Neural crest cell (in vitro differentiated cells): Measurements from ENCODE around the gene NR2C2. TPM values are rescaled to one million over a fixed set of nuclear protein-coding genes. Genes with fewer than 3 reads are reported as not detected.
A peak's percentile ranks its signal among the peaks of the same experiment; 100 is the strongest.

Experiments
- DNase-seq: peaks from one replicate; pipeline ENCODE4 v3.0.0; 2021; ENCODE audit warnings: low read depth, mixed read lengths, low spot score
- H3K27ac Mint-ChIP-seq: one replicate; pipeline ENCODE4 v1.8.0; 2021; ENCODE audit warnings: mild to moderate bottlenecking, mixed read lengths; ENCODE audit not compliant: unreplicated experiment
- H3K27me3 Mint-ChIP-seq: 2 replicates; pipeline ENCODE4 v1.8.0; 2021; ENCODE audit warnings: low read depth, mild to moderate bottlenecking, mixed read lengths
- H3K36me3 Mint-ChIP-seq: 2 replicates; pipeline ENCODE4 v1.8.0; 2021; ENCODE audit warnings: low read depth, mild to moderate bottlenecking, mixed read lengths
- H3K4me1 Mint-ChIP-seq: 2 replicates; pipeline ENCODE4 v1.8.0; 2021; ENCODE audit warnings: mixed read lengths
- H3K4me3 Mint-ChIP-seq: one replicate; pipeline ENCODE4 v1.8.0; 2021; ENCODE audit warnings: mild to moderate bottlenecking, mixed read lengths
- H3K9me3 Mint-ChIP-seq: 2 replicates; pipeline ENCODE4 v1.8.0; 2021; ENCODE audit warnings: mixed read lengths
- total RNA-seq: library from RNA; stranded (reverse); gene quantifications from 2 replicates; pipeline ENCODE4 v1.2.1, GENCODE V29; 2021
- TF ChIP-seq, protein P1 (sequence below): fragments of 200-600 bp; sonication (generic); conservative IDR thresholded peaks from 2 replicates; pipeline ENCODE4 v1.5.0; 2021; ENCODE audit warnings: antibody characterized with exemption, mild to moderate bottlenecking

NR2C2 gene
- total RNA-seq, 1 donor from 2014 or later, result 34.4 TPM

DNA sequence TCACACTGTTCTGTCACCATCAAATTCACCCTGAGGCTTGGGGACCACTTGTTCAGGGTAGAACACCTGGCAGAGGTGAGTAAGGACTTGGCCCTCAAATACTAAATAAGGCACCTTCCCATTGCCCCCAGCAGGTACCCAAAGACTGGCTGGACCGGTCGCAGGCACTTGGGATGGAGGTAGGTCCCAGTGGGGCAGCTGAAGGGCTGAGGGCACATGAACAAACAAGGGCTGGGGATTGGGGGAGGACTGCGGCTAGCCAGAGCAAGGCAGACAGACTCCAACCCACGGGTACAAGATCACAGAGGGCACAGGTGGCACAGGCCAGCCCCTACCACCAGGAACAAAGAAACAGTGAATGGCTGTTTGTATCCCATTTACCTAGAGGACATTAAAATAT is 115.9 kb downstream of the NR2C2 start:
- Mint-ChIP-seq H3K27ac (no peak overlapping the region), H3K4me3 (peak overlapping the region; percentile 97), H3K27me3 (no peaks in the 10 kb centered on the region), H3K4me1 (peaks cover 30% of the 10 kb centered on the region), H3K36me3 (peaks cover 28% of the 10 kb centered on the region), H3K9me3 (no peaks in the 10 kb centered on the region)
- no peak for DNase-seq
- TF ChIP-seq, protein P1, sequence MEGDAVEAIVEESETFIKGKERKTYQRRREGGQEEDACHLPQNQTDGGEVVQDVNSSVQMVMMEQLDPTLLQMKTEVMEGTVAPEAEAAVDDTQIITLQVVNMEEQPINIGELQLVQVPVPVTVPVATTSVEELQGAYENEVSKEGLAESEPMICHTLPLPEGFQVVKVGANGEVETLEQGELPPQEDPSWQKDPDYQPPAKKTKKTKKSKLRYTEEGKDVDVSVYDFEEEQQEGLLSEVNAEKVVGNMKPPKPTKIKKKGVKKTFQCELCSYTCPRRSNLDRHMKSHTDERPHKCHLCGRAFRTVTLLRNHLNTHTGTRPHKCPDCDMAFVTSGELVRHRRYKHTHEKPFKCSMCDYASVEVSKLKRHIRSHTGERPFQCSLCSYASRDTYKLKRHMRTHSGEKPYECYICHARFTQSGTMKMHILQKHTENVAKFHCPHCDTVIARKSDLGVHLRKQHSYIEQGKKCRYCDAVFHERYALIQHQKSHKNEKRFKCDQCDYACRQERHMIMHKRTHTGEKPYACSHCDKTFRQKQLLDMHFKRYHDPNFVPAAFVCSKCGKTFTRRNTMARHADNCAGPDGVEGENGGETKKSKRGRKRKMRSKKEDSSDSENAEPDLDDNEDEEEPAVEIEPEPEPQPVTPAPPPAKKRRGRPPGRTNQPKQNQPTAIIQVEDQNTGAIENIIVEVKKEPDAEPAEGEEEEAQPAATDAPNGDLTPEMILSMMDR, result no peak

DNA sequence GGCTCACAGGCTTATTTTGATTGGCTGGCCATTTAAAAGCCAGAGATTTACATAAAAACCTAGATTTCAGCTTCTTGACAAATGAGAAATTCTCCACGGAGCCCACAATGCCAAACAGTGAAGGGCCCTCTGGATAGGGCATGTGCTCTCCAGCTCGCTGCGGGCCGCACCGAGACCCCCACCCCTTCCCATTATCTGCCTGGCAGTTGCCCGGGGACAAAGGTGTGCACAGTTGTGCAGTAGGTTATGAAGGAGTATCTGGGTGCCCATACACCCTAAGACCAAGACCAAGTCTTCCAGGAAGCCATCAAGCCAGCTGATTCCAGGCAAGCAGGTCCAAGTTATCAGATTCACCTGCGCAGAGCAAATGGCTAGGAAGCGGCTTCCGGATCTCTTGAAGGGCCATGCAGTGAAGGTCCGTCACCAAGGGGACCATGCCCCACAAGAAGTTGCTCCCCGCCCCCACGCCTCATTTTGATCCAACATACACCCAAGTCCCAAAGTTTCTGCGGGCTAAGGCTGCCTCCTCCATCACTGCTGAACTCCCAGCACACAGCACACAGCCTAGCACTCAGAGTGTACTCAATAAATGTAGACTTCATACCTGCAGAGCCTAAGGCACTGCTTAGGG is 116.4 kb downstream of the NR2C2 start:
- TF ChIP-seq, protein P1, result no peak
- H3K4me1 Mint-ChIP-seq, result peaks cover 30% of the 10 kb centered on the region
- no peak for DNase-seq

DNA sequence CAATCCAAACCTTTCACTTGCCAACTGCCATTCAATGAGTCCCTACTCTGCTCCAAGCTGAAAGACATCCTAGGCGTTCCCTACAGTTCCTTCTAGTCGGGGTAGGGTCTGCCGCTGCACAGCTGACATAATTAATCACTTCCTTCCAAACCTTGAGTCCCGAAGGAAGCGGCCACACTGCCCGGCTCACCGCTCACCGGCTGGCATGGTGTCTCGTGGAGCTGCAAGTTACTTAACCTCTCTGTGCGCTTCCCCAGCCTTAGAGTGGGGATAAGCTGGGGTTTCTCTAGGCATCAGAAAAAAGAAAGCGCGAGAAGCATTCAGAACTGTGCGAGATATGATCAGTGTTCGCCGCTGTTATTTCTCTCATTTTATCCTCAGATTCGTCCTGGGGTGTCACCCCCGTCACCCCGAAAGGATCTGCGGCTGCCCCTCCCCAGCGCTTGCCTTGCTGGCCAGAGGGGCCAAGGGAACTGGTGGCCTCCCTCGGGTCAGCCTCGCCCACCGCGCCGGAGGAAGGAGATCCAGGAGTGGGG is 117.0 kb downstream of the NR2C2 start:
- H3K4me1 Mint-ChIP-seq, result peaks cover 30% of the 10 kb centered on the region
- peak overlapping the region; percentile 81 for H3K27ac Mint-ChIP-seq
- H3K27me3 Mint-ChIP-seq, result no peaks in the 10 kb centered on the region
- TF ChIP-seq, protein P1, result no peak
- no peaks in the 10 kb centered on the region for H3K9me3 Mint-ChIP-seq
- DNase-seq, result no peak
- H3K4me3 Mint-ChIP-seq, result peak overlapping the region; percentile 97
- H3K36me3 Mint-ChIP-seq, result peaks cover 23% of the 10 kb centered on the region

More for the DNA sequence above, 116.4 kb downstream of the NR2C2 start:
- Mint-ChIP-seq H3K4me3 (peak overlapping the region; percentile 97), H3K9me3 (no peaks in the 10 kb centered on the region), H3K27me3 (no peaks in the 10 kb centered on the region), H3K36me3 (peaks cover 23% of the 10 kb centered on the region), H3K27ac (no peak overlapping the region)

DNA sequence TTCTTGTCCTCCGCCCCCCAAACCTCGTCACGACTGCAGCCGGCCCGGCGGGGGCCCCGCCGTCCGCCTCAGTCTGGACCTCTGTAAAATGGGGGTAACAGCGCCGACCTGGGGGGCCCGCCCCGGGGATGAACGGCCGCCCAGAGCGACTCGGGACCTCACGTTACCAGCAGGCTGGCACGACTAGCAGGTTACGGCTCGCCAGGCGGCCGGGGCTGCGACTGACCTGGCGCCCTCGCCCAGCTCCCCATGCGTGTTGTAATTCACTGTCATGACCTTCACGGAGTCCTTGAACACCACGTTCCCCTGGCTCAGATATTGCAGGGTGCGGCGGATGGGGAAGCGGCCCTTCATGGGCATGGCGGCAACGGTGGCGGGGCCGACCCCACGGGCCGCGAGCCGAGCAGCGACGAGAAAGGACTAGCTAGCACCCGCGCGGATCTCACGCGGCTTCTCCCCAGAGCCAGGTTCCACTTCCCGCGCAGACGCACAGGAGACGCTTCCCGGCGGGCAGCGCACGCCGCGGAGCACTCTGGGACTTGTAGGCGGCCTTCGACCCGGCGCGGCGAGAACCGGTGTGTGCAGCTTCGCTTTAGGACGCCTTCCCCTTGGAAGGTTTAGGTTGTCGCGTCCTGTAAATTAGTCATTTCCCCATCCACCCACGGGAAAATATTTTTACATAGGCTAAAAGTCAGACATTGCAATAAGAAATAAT is 117.6 kb downstream of the NR2C2 start, which contains the start of gene MRPS25:
MRPS25 (minus strand) TSS at position 481 of the 715 bp plus-strand sequence; CDS start at position 360, 121 bp downstream.
- Mint-ChIP-seq H3K36me3 (peaks cover 21% of the 10 kb centered on the region), H3K27me3 (no peaks in the 10 kb centered on the region), H3K27ac (peak within 1 kb of the TSS; percentile 98), H3K4me1 (peaks cover 30% of the 10 kb centered on the region), H3K9me3 (no peaks in the 10 kb centered on the region), H3K4me3 (peak within 1 kb of the TSS; percentile 98)
- TF ChIP-seq, protein P1, result no peak
- DNase-seq, result peak; percentile 74

DNA sequence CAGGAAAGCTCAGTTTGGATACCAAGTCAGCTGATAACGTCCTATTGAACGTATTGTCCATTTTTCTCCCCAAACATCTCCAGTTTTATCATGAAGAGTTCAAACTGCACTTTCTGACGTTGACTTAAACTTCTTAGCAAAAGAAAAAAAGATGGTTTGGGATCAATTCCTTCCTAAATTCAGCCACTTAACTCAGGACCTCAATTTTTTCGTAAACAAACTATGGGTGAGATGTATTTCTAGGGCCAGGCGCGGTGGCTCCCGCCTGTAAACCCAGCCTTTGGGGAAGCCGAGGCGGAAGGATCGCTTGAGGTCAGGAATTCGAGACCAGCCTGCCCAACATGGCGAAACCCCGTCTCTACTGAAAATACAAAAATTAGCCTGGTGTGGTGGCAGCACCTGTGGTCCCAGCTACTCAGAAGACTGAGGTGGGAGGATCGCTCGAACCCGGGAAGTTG is 118.2 kb downstream of the NR2C2 start:
- TF ChIP-seq, protein P1, result no peak
- H3K27ac Mint-ChIP-seq, result no peak overlapping the region
- peak overlapping the region; percentile 98 for H3K4me3 Mint-ChIP-seq
- H3K27me3 Mint-ChIP-seq, result no peaks in the 10 kb centered on the region
- H3K9me3 Mint-ChIP-seq, result no peaks in the 10 kb centered on the region
- H3K36me3 Mint-ChIP-seq, result peaks cover 21% of the 10 kb centered on the region
- DNase-seq, result no peak
- peaks cover 30% of the 10 kb centered on the region for H3K4me1 Mint-ChIP-seq
